IPS-NIHi7 (cell line): ENCODE results near the gene TRMU.

ENCODE experiments used
- DNase-seq: peaks from one replicate; pipeline ENCODE4 v3.0.0; 2012; ENCODE audit warnings: mixed read lengths; ENCODE audit errors: extremely low spot score

TRMU gene

GRCh38 chr22:46335201-46336118, at the start of gene TRMU:
TRMU (plus strand) TSS chr22:46335714; CDS start chr22:46335765, 51 bp downstream.
- peak; percentile 97 for DNase-seq

GRCh38 chr22:46286006-46286405, 49.5 kb upstream of the TRMU start:
- DNase-seq = no peak

- DNase-seq = no peak
These were observed 48.3 kb upstream of the TRMU start for GRCh38 chr22:46286941-46287872.

GRCh38 chr22:46287873-46288751, 47.4 kb upstream of the TRMU start:
- no peak for DNase-seq

- no peak for DNase-seq
These were observed 46.7 kb upstream of the TRMU start for GRCh38 chr22:46288846-46289243.

- no peak for DNase-seq
These were observed 46.1 kb upstream of the TRMU start for GRCh38 chr22:46289244-46289891.

GRCh38 chr22:46290121-46290842, 45.2 kb upstream of the TRMU start:
- no peak for DNase-seq

- DNase-seq = no peak
These were observed 44.4 kb upstream of the TRMU start for GRCh38 chr22:46290843-46291785.

- DNase-seq = no peak
These were observed 43.3 kb upstream of the TRMU start for GRCh38 chr22:46292173-46292572.

GRCh38 chr22:46292732-46293131, 42.8 kb upstream of the TRMU start:
- no peak for DNase-seq

- DNase-seq = no peak
These were observed 41.8 kb upstream of the TRMU start for GRCh38 chr22:46293577-46294260.

GRCh38 chr22:46294784-46295183, 40.7 kb upstream of the TRMU start:
- DNase-seq = no peak

GRCh38 chr22:46295277-46295971, 40.1 kb upstream of the TRMU start:
- no peak for DNase-seq

- DNase-seq = peak; percentile 100
These were observed 39.0 kb upstream of the TRMU start, which contains the start of gene GTSE1 for GRCh38 chr22:46296257-46297150. GTSE1 (plus strand) TSS chr22:46296870; CDS start chr22:46297401, 531 bp downstream.

- peak; percentile 43 for DNase-seq
These were observed 38.2 kb upstream of the TRMU start for GRCh38 chr22:46297151-46297812.

GRCh38 chr22:46299101-46299500, 36.4 kb upstream of the TRMU start:
- DNase-seq = no peak
